ENCODE results near the gene CANX. TPM values are rescaled to one million over a fixed set of nuclear protein-coding genes. Genes with fewer than 3 reads are reported as not detected.

The CANX gene, protein sequence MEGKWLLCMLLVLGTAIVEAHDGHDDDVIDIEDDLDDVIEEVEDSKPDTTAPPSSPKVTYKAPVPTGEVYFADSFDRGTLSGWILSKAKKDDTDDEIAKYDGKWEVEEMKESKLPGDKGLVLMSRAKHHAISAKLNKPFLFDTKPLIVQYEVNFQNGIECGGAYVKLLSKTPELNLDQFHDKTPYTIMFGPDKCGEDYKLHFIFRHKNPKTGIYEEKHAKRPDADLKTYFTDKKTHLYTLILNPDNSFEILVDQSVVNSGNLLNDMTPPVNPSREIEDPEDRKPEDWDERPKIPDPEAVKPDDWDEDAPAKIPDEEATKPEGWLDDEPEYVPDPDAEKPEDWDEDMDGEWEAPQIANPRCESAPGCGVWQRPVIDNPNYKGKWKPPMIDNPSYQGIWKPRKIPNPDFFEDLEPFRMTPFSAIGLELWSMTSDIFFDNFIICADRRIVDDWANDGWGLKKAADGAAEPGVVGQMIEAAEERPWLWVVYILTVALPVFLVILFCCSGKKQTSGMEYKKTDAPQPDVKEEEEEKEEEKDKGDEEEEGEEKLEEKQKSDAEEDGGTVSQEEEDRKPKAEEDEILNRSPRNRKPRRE
- 651 and 801 TPM in 2 replicates for total RNA-seq

DNA sequence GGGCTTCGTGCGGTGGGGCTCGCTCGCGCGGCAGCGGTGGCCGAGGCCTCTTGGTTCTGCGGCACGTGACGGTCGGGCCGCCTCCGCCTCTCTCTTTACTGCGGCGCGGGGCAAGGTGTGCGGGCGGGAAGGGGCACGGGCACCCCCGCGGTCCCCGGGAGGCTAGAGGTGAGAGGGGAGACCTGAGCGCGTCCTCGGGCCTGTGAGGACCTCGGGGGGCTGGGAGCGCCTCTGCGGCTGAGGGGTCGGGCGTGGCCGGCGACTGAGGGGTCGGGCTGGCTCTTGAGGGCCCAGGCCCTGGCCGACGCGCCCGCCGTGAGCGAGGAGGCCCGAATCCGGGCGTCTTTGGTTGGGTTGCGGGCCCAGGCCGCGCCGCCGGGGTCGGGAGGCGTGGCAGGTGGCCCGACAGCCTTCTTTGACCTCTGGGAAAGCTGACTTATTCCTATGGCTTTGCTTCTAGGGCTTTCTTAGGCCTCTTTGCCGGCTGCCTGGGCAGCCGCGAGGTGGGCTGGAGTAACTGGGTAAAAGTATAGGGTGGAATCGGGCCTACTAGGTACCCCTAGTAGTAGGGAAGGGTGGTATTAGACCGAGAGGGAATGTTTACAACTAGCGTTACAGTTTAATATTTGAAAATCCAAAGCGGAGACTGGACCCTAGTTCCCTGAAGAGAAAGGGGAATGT is at the start of gene CANX:
Gene CANX (plus strand): TSS at position 33 of the 681 bp plus-strand sequence. CDS start 6,715 bp downstream, outside the sequence.

DNA sequence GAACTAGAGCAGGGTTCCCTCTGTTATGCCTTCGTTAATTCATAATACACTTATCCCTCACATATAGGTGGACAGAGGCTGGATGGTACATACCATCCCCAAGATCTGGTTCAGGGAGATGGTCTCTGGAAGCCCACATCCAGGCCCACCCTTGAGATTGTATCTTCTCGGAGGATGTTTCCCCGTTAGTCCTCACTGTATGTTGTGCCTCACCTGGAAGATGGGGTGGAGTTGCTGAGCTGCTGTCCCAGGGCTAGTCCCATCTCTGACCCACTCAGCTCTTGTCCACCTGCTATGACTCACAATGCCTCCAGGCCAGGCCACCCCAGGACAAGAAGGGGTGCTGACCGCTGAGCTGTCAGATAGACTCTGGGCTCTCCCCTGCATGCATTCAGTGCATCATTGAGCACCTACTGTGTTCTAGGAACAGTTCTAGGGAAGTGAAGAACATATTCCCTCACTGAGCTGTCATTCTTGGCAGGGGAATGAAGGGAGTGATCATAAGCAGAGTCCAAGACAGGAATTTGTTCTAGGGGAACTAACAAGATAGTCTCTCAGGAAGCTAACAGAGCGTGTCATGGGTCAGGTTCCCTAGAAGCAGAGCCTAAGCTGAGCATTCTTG is 17.9 kb upstream of the CANX start, which contains the start of gene CBY3:
Gene CBY3 (minus strand): TSS at position 255 of the 622 bp plus-strand sequence. CDS start 116 bp downstream, at position 139.

DNA sequence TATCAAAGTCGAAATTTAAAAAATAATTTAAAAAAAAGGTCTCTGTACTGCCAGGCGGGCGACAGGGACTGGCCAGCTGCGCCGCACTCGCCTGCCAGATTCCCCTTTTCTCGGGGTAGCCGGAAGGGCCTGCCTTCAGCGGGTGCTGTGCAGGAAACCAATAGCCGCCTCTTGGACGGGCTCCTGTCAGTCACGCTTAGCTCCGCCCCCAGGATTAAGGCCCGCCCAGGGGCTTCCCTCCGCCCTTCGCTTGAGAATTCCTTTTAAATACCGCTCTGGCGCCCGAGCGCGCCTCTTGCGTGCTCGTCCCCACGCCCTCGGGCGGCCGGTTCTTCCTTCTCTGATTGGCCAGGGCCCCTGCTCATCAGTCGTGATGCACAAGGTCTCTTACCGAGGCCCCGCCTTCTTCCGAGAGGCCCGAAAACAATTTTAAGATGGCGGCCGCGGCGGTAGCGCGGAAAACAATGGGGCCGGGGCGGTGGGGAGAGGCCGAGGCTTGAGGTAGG is 33.7 kb downstream of the CANX start, which contains the start of gene MAML1:
Gene MAML1 (plus strand): TSS at position 411 of the 506 bp plus-strand sequence. CDS start 291 bp downstream, outside the sequence.

Other genes starting within 250 kb of the CANX start
- gene RUFY1, start 148.4 kb upstream of the CANX start, total RNA-seq, result 36.7 and 44.1 TPM in 2 replicates
- gene HNRNPH1, start 75.3 kb upstream of the CANX start, total RNA-seq, result 442 and 529 TPM in 2 replicates
- not detected in 2 replicates for gene CBY3, start 17.9 kb upstream of the CANX start, total RNA-seq
- 14.7 and 15.2 TPM in 2 replicates for gene MAML1, start 33.9 kb downstream of the CANX start, total RNA-seq
- 0.57 and 1.3 TPM in 2 replicates for gene LTC4S, start 95.0 kb downstream of the CANX start, total RNA-seq
- gene MGAT4B, start 107.9 kb downstream of the CANX start, total RNA-seq, result 167 and 174 TPM in 2 replicates
- gene SQSTM1, start 121.9 kb downstream of the CANX start, total RNA-seq, result 470 and 485 TPM in 2 replicates
- gene MRNIP, start 159.8 kb downstream of the CANX start, total RNA-seq, result 7.5 and 12.1 TPM in 2 replicates
- 94.7 and 101 TPM in 2 replicates for gene TBC1D9B, start 208.9 kb downstream of the CANX start, total RNA-seq